HCEC 1CT (cell line): ENCODE results near the gene MARK4.
"Not testable (repeated sequence)": the region's sequence is repeated elsewhere in the genome, so short reads cannot be mapped to it uniquely, and the experiment has no call there.

ENCODE experiments used
- DNase-seq: peaks from one replicate; pipeline ENCODE4 v3.0.0-alpha.2; 2017

The MARK4 gene

GRCh38 chr19:45307361-45307760 is 56.3 kb downstream of the MARK4 start:
- DNase-seq, result no peak

- DNase-seq, result not testable (repeated sequence)
Measured at GRCh38 chr19:45309322-45309721, 58.3 kb downstream of the MARK4 start.

DNA sequence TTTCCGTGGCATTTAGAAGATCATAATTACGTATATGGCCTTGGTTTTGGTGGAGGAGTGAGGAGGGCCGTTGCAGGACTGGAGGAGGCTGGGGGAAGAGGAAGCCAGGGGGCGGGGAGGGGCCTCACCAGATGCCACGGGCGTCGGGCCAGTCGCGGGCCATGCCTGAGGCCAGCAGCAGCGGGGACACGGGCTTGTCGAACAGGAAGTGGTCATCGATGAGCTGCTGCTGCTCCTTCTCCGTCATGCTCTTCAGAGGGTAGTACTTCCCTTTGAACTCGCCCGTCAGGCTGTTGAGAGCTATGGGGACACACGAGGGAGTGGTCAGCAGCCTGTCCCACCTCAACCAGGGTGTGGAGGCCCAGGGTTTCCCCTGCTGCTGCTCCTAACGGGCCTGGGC is 60.5 kb downstream of the MARK4 start:
- DNase-seq, result no peak

DNA sequence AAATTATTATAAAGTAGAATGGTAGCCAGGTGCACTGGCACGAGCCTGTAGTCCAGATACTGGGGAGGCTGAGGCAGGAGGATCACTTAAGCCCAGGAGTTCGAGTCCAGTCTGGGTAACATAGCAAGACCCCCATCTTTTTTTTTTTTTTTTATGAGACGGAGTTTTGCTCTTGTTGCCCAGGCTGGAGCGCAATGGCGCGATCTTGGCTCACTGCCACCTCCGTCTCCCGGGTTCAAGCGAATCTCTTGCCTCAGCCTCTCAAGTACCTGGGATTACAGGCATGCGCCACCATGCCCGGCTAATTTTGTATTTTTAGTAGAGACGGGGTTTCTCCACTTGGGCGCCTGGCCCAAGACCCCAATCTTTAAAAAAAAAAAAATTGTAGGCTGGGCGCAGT is 61.2 kb downstream of the MARK4 start:
- not testable (repeated sequence) for DNase-seq

GRCh38 chr19:45314708-45315245 is 63.7 kb downstream of the MARK4 start:
- no peak for DNase-seq

GRCh38 chr19:45315304-45315703 is 64.2 kb downstream of the MARK4 start:
- DNase-seq, result no peak

DNA sequence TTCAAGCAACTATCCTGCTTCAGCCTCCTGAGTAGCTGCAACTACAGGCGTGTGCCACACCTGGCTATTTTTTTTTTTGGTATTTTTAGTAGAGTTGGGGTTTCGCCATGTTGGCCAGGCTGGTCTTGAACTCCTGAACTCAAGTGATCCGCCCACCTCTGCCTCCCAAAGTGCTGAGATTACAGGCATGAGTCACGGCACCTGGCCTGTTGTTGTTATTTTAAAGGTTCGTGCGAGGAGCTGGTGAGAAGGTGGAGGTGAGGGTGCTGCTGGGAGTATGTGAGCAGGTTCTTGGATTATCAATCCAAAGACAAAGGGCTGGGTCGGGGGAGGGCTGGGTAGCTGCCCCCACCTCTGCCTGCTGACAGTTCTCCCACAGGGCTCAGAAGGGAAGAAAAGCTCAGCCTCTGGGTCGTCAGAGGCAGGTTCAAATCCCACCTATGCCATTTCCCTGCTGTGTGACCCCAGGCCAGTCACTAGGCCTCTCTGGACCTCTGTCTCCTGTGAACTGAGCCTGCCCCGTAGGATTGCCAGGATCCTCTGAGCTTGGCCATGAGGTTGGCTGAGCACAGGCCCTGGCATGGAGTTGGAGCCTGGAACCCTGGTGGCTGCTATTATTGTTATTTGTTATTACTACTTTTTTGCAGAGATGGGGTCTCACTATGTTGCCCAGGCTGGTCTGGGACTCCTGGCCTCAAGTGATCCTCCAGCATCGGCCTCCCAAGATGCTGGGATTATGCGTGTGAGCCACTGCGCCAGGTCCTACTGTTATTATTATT is 70.1 kb downstream of the MARK4 start:
- DNase-seq, result no peak

DNA sequence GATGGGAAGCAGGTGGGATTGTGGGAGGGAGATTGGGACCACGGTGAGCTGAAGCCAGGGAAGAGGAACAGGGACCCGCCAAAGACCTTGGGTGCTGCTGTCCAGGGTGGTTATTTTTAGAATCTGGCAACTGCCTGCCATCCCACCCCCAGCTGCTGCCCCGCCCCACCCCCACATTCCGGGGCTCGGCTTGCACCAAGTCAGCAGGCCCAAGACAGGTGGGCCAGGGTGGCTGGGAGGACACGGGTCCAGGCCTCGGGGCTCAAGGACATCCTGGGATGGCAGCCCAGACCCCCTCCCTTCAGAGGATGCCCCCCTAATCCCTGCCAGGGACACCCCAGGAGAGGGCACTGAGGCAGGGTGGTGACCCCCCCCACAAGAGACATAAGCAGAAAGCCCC is 70.8 kb downstream of the MARK4 start:
- no peak for DNase-seq

DNA sequence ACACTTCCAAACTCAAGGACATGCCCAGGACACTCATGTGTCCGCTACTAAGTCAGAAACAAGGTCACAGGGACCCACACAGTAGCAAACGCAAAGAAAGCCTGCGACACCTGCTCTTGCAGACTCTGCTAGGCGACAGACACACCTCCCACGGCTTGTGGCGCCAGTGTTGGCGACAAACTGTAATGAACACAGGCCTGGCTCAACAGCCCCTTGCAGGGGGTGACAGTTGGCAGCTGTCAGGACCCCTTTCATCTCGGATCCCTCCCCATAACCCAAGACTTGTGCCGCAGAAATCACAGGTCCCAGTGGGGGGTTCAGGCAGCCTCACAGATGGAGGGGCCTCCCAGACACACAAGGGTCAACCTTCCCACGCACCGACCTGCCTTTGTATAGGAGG is 71.2 kb downstream of the MARK4 start:
- no peak for DNase-seq

- DNase-seq, result no peak
Measured at GRCh38 chr19:45322744-45323281, 71.7 kb downstream of the MARK4 start, which contains the start of gene CKM. TSS of gene CKM (minus strand) at chr19:45322875. CDS start at chr19:45319713, 3,162 bp downstream.

DNA sequence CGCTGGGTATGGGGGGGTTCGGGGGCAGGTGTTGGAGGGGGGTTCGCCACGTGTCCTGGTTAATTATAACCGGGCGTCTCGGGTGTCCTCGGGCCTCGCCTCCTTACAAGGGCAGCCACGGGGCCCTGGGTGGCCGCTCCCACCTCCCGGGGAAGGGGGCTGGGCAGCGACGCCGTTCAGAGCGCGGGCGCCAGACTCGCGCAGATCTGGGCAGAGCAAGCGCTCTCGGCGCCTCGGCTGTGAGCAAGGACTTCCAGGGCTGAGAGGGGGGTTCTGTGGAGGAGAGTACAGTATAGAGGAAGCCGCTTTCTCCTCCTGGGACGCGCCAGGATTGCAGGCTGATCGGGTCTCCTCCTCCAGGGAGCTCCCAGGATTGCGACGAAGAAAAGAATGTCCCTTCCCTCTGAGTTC is 72.6 kb downstream of the MARK4 start:
- no peak for DNase-seq

DNA sequence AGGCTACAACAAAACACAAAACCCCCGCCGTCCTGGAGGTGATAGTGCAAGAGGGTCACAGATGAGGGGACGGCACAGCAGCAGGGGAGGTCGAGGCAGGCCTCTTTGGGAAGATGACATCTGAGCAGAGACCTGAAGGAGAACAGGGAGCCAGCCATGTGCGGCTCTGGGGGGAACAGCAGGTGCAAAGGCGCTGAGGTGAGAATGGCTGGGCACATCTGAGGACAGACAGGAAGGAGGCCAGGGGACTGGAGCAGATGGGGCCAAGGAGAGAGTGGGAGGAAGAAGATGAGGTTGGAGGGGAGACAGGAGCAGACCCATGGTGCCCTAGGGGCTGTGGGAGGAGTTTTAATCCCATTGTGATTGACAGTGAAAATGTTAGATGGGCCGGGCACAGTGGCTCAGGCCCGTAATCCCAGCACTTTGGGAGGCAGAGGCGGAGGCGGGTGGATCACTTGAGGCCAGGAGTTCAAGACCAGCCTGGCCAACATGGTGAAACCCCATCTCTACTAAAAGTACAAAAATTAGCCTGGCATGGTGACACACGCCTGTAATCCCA is 73.4 kb downstream of the MARK4 start:
- no peak for DNase-seq

DNA sequence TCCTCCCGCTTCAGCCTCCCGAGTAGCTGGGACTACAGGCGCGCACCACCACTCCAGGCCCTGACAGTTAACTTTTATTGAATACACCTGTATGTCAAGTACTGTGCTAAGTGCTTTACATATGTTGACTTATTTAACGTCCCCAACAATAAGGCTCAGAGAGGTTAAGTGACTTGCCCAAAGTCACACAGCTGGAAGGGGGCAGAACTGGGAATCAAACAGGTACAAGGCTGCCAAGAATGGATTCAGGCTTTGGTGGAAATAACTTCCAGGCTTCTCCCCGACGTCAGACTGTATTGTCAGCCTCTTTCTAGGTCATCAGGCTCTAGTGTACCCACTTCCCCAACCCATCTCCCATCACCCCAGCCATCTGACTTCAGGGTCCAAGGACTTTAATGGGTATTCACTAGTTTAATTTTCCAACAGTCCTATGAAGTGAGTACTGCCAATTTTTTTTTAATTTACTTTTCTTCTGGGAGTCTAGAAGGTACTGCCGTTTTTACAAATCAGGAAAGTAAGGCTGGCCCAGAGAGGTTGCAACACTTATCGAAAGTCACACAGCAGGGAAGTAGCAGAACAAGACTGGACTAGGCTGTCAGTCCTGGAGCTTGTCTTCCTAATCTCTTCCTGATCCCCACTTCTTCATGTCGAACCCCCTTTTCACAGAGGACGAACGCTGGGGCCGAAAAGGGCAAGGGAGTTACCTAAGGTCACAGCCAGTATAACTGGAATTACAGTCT is 76.5 kb downstream of the MARK4 start:
- DNase-seq, result no peak

GRCh38 chr19:45331411-45331810 is 80.3 kb downstream of the MARK4 start:
- DNase-seq, result no peak

DNA sequence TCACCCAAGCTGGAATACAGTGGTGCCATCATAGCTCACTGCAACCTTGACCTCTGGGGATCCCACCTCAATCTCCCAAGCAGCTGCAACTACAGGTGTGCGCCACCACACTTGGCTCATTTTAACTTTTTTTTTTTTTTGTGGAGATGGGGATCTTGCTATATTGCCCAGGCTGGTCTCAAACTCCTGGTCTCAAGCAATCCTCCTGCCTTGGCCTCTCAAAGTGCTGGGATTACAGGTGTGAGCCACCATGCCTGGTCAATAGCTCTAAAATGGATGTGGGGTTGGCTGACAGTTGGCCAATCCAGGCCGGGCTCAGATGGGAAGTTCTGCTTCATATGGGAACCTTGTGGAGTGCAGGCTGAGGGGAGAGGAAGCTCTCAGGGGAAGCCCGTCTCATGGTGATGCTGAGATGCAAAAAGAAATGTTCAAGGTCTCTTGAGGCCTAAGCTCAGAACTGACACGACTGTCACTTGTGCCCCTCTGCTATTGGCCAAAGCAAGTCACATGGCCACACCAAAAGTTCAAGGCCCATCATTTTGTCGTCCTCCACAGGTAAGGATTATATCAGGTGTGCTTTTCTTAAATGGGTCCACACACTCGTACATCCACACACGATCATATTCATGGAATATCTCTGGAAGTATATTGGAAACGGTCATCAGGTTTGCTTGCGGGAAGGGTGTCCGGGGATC is 82.7 kb downstream of the MARK4 start:
- no peak for DNase-seq

DNA sequence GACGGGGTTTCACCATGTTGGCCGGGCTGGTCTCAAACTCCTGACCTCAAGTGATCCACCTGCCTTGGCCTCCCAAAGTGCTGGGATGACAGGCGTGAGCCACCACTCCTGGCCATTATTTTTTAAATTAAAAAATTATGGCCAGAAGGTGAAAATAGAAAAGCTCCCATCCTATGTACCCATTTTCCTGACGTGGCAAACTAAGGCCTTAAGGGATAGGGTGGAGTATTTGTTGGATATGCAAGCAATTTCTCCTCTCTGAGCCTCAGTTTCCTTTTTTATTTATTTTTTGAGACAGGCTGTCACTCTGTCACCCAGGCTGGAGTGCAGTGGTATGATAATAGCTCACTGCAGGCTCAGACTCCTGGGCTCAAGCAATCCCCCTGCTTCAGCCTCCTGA is 83.8 kb downstream of the MARK4 start:
- not testable (repeated sequence) for DNase-seq

- DNase-seq, result no peak
Measured at GRCh38 chr19:45336696-45337251, 85.7 kb downstream of the MARK4 start.

DNA sequence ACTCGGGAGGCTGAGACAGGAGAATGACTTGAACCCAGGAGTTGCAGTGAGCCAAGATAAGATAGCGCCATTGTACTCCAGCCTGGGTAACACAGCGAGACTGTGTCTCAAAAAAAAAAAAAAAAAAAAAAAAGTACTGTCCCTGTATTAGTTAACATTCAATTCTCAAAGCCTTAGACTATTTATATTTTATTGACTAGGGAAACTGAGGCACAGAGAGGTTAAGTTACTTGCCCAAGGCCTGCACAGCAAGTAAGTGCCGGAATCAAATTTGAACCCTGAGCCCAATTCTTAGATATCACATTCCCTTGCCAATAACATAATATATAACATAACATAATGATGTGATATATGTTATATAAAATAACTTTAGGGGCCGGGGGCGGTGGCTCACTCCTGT is 88.6 kb downstream of the MARK4 start:
- no peak for DNase-seq

DNA sequence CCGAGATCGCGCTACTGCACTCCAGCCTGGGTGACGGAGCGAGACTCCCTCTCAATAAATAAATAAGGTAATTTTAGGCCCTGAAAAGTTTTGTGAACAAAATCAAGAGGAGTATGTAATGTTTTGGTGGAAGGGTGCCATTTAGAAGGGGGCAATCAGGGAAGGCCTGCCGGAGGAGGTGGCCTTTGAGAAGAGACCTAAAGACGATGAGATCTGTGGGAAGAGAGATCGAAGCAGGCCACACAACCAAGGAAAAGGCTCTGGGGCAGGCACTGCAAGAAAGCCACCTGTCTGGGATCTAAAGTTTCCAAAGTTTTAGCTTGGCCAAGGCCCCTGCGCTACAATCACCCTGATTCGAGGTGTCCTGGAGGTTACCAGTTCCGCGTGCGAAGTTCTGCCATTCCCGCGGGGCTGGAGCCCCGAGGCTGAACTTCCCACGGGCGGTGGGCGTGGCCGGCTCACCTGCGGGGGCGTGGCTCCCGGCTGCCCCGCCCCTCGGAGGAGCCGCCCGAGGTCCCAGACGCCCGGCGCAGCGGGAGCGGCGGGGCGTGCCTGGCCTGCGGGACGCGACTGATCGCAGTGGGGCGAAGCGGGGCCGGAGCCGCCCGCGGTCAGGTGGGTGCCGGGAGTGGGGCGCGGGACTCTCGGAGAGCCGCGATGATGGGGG is 89.3 kb downstream of the MARK4 start, which contains the start of gene KLC3:
TSS of gene KLC3 (plus strand) at position 519 of the 667 bp plus-strand sequence. CDS start 4,792 bp downstream, outside the sequence.
- DNase-seq, result no peak

- no peak for DNase-seq
Measured at GRCh38 chr19:45340899-45341453, 89.9 kb downstream of the MARK4 start.

- DNase-seq, result no peak
Measured at GRCh38 chr19:45342911-45343310, 91.8 kb downstream of the MARK4 start.
